ENCODE data around the gene SIX5.
A peak's percentile ranks its signal among the peaks of the same experiment; 100 is the strongest.

SIX5 gene

GRCh38 chr19:45773384-45773783, 4.3 kb upstream of the SIX5 start:
- DNase-seq (ENCODE audit: low read depth, low spot score): no peak

DNA sequence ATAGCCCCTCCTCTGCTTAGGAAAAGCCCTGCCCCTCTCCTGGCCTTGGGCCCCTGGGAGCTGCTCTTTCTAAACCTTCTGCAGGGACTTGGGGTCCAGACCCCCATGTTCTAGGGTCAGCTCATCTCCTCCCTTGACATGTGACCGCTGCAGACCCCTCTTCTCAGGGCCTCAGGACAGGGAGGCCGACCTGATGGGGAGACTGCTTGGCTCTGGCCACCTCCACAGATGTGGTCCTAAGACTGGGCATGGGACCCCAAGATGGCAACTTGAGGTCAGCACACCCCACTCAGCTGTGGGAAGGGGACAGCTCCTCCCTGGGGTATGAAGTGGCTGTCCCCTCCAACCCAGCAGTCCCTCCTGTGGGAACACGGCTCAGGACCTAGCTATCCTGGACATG, 3.9 kb upstream of the SIX5 start:
- no peak for DNase-seq (ENCODE audit: low read depth, low spot score)

DNA sequence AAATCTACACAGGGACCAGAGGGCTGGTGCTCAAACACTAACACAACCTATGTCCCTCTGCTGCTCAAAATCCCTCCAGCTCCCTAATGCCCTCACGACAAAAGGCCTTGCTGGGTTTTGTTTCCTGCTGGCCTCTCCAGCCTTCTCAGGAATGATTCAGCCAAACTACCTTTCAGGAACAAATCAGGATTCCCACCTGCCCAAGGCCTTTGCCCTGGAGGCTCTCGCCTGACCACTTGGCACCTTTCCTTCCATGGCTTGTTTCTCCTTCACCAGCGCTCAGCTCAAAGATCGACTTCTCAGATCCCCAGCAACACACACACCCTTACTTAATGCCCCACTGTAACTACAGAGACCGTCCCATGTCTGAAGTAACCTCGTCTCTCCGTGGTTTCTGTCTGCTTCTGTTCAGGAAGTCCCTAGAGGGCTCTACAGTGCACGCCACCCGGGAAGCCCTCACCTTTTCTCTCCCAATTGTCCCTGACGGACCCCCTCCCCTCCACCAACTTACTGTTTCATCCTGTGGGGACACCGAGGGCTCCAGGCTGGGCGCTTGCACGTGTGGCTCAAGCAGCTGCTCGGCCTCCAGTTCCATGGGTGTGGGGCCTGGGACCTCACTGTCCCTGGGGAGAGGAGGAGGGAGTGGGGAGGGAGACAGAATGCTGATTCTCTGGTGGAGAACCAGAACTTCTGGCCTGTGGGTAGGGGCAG, 3.2 kb upstream of the SIX5 start:
- no peak for DNase-seq (ENCODE audit: low read depth, low spot score)

DNA sequence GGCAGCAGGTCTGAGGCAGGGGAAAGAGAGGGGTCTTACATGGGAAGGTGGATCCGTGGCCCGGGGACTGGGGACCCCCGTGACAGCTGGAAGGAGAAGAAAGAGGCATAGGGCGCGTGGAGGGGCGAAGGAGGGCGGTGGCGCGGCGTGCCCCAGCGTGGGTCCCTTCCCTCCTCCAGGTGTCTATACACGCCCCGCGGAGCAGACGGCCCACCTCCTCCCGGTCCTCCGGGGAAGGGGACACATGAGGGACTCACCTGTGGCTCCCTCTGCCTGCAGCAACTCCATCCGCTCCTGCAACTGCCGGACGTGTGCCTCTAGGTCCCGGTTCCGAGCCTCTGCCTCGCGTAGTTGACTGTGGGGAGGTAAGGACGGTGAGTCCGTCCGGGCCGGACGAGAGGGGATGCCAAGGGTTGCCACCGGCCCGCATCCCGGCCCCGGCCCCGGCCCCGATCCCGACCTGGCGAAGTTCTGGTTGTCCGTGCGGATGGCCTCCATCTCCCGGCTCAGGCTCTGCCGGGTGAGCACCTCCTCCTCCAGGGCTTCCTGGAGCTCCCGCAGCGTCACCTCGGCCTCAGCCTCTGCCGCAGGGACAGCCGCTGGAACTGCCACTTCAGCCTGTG, 2.4 kb upstream of the SIX5 start:
- no peak for DNase-seq (ENCODE audit: low read depth, low spot score)

DNA sequence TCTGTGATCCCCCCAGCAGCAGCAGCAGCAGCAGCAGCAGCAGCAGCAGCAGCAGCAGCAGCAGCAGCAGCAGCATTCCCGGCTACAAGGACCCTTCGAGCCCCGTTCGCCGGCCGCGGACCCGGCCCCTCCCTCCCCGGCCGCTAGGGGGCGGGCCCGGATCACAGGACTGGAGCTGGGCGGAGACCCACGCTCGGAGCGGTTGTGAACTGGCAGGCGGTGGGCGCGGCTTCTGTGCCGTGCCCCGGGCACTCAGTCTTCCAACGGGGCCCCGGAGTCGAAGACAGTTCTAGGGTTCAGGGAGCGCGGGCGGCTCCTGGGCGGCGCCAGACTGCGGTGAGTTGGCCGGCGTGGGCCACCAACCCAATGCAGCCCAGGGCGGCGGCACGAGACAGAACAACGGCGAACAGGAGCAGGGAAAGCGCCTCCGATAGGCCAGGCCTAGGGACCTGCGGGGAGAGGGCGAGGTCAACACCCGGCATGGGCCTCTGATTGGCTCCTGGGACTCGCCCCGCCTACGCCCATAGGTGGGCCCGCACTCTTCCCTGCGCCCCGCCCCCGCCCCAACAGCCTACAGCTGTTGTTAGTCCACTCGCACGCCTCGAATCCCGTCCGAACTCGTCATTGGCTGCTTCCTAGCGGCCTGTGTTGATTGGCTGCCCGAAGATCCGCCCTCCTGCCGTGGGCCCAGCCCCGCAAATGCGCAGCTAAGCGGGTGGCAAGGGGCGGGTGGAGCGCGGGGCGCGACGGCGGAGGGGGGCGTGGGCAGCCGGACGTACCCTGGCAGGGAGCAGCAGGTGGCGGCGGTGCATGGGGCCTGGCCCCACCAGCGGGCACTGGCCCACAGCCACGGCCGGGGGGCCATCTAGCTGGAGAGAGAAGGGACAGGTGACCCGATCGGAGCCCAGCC, 1.4 kb upstream of the SIX5 start:
- DNase-seq (ENCODE audit: low read depth, low spot score): peak; percentile 93

GRCh38 chr19:45769821-45770191, 754 bp upstream of the SIX5 start:
- no peak for DNase-seq (ENCODE audit: low read depth, low spot score)

- no peak for DNase-seq (ENCODE audit: low read depth, low spot score)
These were observed 433 bp downstream of the SIX5 start for GRCh38 chr19:45768655-45768983.

DNA sequence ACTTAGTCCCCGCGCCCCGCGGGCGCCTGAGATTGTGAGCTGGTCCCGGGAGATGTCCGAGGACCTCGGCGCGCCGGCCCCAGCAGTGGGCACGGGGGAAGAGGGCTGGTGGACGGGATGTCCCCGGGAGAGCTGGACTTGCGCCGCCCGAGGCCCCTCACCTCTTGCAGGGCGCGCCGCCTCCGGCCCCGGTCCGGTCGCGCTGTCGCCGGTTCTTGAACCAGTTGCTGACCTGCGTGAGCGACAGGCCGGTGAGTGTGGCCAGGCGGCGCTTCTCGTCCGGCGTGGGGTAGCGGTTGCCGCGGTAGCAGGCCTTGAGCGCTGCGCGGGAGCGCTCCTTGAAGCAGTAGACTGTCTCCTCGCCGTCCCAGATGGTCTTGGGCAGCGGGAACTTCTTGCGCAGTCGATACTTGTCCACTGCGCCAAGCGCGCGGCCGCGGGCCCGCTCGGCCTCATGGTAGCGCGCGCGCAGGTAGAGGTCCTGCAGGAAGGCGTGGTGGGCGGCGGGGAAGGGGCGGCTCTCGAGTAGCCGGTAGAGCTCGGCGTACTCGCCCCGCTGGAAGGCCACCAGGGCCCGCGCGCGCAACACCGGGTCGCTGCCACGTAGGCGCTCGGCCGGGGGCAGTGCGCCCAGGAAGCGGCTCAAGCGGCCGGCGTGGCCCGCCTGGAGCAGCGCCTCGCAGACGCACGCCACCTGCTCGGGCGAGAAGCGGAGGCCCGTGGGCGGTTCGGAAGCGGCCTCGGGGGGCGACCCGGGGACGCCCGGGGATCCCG, 984 bp downstream of the SIX5 start:
- DNase-seq (ENCODE audit: low read depth, low spot score): no peak

GRCh38 chr19:45767410-45767880, 1.6 kb downstream of the SIX5 start:
- DNase-seq (ENCODE audit: low read depth, low spot score): no peak

DNA sequence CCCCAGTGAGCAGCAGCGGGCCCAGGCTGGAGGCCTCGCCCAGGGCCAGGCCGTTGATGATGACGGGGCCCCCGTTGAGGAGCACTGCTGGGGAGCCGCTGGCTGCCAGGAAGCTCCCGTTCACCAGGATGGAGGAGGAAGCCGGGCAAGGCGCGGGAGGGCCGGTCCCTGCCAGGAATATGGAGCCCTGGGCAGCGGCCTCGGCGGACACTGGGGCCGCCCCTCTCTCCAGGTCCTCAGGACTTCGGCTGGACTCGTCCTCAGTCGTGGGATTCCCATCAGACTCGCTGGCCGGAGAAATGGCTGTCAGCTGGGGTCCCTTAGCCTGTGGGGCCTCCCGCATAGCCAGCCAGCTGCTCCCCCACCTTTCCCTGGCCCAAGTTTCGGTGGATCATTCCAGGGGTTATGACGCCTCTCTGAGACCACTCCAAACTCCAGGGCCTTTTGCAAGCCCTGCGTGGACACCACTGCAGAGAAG, 2.1 kb downstream of the SIX5 start:
- DNase-seq (ENCODE audit: low read depth, low spot score): no peak

DNA sequence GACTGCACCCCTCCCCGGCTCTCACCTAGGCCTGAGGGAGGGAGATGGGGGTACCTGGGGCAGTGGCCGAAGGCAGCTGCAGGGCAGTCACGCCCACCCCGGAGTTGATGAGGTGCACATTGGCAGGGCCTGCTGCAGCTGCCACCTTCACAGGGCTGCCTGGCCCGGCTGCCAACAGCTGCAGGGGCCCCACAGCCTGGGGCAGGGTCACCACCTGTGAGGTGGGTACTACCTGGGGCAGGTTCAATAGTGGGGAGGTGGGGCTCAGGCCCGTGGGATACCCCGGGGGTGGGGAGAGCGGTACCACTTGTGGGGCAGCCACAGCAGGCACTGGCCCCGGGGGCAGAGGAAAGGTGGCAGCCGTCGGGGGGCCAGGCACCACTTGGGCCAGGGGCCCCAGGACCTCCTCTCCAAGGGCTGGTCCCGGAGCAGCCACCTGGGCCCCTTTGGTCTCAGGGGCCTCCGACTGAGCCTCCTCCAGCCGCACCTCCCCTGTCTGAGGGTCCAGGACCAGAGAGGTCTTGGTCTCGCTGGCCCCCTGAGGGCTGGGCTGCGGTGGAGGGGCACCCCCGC, 2.7 kb downstream of the SIX5 start:
- no peak for DNase-seq (ENCODE audit: low read depth, low spot score)

DNA sequence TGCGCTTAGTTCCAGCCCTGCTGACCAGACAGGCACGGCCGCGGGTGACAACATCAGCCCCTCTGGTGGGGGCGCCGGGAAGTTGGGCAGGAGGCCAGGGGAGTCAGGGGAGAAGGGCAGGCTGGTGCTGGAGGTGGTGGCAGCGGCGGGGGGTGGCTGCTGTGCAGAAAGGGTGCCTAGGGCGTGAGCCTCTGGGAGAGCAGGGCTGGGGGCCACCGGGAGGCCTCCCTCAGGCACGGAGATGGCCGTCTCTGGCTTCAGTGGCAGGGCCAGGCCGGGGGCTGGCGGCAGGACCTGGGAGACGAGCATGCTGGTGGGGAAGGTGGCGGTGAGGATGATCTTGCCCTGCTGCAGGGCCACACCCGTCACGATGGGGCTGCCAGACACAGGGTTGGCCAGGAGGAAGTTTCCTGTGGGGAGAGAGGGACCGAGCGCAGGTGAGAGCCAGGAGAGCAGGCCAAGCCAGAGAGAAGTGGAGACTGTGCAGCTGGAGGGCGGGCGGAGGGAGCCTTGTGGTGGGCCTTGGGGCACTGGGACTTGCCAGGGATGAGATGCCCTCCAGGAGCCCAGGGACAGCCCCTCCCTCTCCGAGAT, 3.3 kb downstream of the SIX5 start:
- DNase-seq (ENCODE audit: low read depth, low spot score): no peak

DNA sequence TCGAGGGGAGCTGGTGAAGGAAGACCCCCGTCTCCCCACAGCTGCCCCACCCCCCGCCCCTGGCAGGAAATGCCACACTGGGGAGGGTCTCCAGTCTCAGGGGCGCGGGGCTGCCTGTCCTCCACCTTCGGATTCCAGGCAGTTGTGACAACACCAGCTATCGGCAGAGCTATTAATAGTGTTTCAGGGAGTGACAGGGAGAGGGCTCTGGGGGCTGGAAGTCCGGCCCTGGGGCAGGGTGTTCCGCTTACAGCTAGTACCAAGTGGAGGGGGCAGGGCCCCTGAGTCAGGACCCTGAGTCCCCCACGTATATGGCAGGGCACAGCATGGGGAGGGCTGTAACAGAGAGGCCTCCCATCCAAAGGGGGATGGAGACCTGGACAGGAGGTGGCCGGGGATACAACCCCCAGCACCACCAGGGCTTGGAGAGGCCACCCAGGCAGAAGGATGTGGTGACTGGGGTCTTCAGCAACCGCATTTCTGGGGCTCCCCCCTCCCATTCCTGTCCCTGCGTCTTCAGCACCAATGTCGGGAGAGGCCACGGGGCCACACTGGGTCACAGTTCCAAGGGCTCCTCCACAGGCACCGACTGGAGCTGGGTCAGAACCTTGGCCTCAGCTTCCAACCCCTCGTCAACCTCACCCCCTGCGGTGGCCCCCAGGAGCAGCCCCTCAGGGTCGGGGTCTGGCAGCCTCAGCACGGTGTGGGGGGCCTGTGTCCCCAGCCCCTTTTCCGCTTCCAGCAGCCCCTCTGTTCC, 3.9 kb downstream of the SIX5 start:
- no peak for DNase-seq (ENCODE audit: low read depth, low spot score)

DNA sequence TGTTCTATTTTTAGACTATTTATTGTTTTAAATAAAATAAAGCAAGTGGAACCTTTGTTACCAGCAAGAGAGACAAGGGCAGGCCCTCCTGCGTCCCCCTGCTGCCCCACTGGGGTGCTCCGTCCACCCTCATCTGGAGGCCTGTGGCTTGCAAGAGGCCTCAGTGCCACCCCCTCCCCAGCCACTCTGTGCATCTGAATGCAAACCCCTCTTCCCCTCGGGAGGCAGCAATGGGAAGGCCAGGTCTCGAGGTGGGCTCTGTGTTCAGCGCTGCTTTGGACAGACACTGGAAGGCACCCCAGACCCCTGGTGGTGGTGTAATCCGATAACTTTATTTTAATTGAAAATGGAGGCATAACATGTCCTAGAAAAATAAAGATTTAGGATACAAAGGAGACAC, 4.6 kb downstream of the SIX5 start:
- DNase-seq (ENCODE audit: low read depth, low spot score): no peak

DNA sequence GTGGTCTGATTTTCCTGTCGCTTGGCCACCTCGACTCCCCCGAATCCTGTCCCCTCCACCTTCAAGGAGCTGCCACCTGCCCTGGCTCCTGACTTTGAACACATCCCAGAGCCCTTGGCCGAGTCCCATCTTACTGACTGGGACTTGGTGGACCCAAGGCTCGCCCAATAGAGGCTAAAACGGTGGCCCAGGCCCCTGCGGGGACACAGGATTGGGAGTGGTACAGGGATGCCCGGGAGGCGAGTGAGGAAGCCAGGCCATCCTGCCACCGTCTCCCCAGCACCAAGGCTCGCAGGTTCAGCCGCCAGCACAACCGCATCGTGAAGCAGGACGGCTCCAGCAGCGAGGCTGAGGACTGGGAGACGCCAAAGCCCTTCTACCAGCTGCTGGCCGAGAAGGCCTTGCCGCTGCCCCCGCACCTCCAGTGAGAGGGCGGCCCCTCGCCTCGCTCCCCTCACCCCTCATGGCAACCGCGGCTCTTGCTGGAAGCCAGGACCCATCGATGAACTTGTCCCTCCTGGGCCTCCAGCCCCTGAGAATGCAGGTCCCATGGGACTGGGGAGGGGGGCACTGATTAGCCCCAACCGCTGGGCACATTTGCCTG, 5.3 kb downstream of the SIX5 start:
- DNase-seq (ENCODE audit: low read depth, low spot score): no peak

- no peak for DNase-seq (ENCODE audit: low read depth, low spot score)
These were observed 6.0 kb downstream of the SIX5 start for GRCh38 chr19:45762870-45763631.

DNA sequence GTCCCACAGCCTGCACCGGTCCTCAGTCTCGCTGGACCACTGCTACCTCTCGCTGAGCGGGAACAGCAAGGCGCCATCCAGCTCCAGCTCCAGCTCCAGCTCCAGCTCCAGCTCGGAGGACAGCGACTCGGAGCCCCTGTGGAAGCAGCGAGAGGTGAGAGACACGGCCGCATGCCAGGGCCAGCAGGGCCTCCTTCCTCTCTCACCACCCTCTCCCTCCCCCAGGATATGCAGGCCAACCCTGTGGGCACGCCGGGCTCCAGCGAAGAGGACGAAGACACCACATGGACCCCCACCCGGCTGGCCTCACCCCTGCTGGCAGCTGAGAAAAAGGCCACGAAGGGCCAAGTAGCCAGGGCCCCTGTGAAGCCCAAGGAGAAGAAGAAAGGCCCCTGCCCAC, 7.3 kb downstream of the SIX5 start:
- no peak for DNase-seq (ENCODE audit: low read depth, low spot score)

- no peak for DNase-seq (ENCODE audit: low read depth, low spot score)
These were observed 10.1 kb downstream of the SIX5 start for GRCh38 chr19:45758921-45759320.

DNA sequence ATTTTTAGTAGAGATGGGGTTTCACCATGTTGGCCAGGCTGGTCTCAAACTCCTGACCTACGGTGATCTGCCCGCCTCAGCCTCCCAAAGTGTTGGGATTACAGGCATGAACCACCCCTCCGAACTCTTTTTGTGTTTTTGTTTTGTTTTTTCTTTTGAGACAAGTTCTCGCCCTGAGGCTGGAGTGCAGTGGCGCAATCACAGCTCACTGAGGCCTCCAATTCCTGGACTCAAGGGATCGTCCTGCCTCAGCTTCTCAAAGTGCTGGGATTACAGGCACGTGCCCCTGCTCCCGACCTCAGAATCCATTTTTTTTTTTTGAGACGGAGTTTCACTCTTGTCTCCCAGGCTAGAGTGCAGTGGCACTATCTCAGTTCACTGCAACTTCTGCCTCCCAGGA, 11.4 kb downstream of the SIX5 start:
- DNase-seq (ENCODE audit: low read depth, low spot score): no peak
